NT2/D1 (cell line): Measurements from ENCODE around the gene CUL9.

Source experiments
- SUZ12 ChIP-seq: IDR thresholded peaks from 2 replicates; pipeline ENCODE4 v1.6.1; 2011; ENCODE audit not compliant: insufficient read length, insufficient read depth; ENCODE audit errors: extremely low read depth
- YY1 ChIP-seq: IDR thresholded peaks from 2 replicates; pipeline ENCODE4 v1.6.1; 2011; ENCODE audit not compliant: insufficient read length, insufficient read depth

DNA sequence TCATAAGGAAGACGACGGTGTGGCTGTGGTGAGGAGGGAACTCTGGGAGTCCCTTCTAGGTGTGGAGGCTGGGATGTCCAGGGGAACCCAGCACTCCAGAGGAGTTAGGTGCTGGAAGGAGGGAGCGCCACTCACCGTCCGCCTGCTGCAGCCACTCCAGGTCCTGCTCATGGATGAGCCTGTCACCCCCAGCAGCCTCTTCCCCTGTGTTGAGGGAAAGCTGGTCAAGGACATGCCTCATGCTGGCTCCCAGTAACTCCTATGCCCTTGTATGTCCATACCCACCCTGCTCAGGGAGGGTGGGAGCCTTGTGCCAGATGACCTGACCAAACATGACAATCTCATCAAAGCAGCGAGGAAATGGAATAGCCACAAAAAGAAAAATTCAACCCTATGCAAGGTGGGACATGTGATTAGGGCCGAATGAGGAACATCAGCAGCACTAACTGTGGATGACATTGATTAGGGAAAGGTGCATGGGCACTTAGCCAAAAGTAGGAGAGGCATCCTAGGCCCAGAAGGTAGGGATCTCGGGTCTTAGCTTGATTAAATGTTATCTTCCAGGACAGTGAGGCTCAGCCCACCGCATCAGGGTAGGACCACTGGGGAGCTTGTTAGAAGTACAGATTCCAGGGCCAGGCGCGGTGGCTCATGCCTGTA, 44.3 kb downstream of the CUL9 start:
- TF ChIP-seq SUZ12 (no peak), YY1 (no peak)
